MM.1S (cell line): ENCODE results near the gene SRRM2.

Source experiments
- DNase-seq: peaks from one replicate; pipeline ENCODE4 v3.0.0-alpha.2; 2015
- H2AFZ ChIP-seq: fragments of 300-600 bp; sonication (generic); 2 replicates; pipeline ENCODE4 v1.6.0; 2016; ENCODE audit warnings: antibody characterized with exemption, low read length
- H3F3A ChIP-seq: fragments of 300-600 bp; sonication (generic); 2 replicates; pipeline ENCODE4 v1.6.1; 2016; ENCODE audit warnings: mild to moderate bottlenecking, antibody characterized with exemption, low read length, moderate library complexity, mixed read lengths; ENCODE audit not compliant: insufficient read depth
- H3K27ac ChIP-seq: fragments of 300-600 bp; sonication (generic); 2 replicates; pipeline ENCODE4 v1.5.1; 2016; ENCODE audit warnings: mild to moderate bottlenecking, low read length
- H3K27me3 ChIP-seq: fragments of 300-600 bp; sonication (generic); replicated peaks from 2 replicates; pipeline ENCODE4 v1.6.0; 2016; ENCODE audit warnings: low read length; ENCODE audit not compliant: insufficient read depth
- H3K36me3 ChIP-seq: fragments of 300-600 bp; sonication (generic); replicated peaks from 2 replicates; pipeline ENCODE4 v1.6.1; 2016; ENCODE audit warnings: mild to moderate bottlenecking, low read length, mixed read lengths; ENCODE audit not compliant: insufficient read depth
- H3K4me1 ChIP-seq: fragments of 300-600 bp; sonication (generic); 2 replicates; pipeline ENCODE4 v1.6.1; 2016; ENCODE audit warnings: low read length, mixed read lengths
- H3K4me2 ChIP-seq: fragments of 300-600 bp; sonication (generic); 2 replicates; pipeline ENCODE4 v1.6.0; 2016; ENCODE audit warnings: low read depth, low read length
- H3K4me3 ChIP-seq: fragments of 300-600 bp; sonication (generic); 2 replicates; pipeline ENCODE4 v1.5.1; 2016; ENCODE audit warnings: low read length, mixed read lengths
- H3K79me2 ChIP-seq: fragments of 300-600 bp; sonication (generic); 2 replicates; pipeline ENCODE4 v1.6.1; 2016; ENCODE audit warnings: mixed run types, low read length, mixed read lengths
- H3K9ac ChIP-seq: fragments of 300-600 bp; sonication (generic); 2 replicates; pipeline ENCODE4 v1.6.1; 2016; ENCODE audit warnings: low read length, mixed read lengths
- H3K9me2 ChIP-seq: fragments of 300-600 bp; sonication (generic); replicated peaks from 2 replicates; pipeline ENCODE4 v1.6.1; 2016; ENCODE audit warnings: mild to moderate bottlenecking, low read length, mixed read lengths; ENCODE audit not compliant: insufficient read depth
- H3K9me3 ChIP-seq: fragments of 300-600 bp; sonication (generic); replicated peaks from 2 replicates; pipeline ENCODE4 v1.6.1; 2016; ENCODE audit warnings: mild to moderate bottlenecking, low read length, mixed read lengths; ENCODE audit not compliant: insufficient read depth
- H4K20me1 ChIP-seq: fragments of 300-600 bp; sonication (generic); 2 replicates; pipeline ENCODE4 v1.6.1; 2016; ENCODE audit warnings: mild to moderate bottlenecking, low read length, moderate library complexity, mixed read lengths; ENCODE audit not compliant: insufficient read depth
- CTCF ChIP-seq: fragments of 300-600 bp; sonication (generic); IDR thresholded peaks from 2 replicates; pipeline ENCODE4 v1.5.1; 2016; ENCODE audit warnings: antibody characterized with exemption, low read length, mixed read lengths
- EZH2 ChIP-seq: fragments of 300-600 bp; sonication (generic); optimal IDR thresholded peaks from 2 replicates; pipeline ENCODE3; 2017; ENCODE audit warnings: low read depth, mild to moderate bottlenecking, antibody characterized with exemption, low read length, mixed read lengths
- EZH2phosphoT487 ChIP-seq: fragments of 300-600 bp; sonication (generic); IDR thresholded peaks from 2 replicates; pipeline ENCODE4 v1.6.1; 2018; ENCODE audit warnings: antibody characterized with exemption, low read length

Gene SRRM2

DNA sequence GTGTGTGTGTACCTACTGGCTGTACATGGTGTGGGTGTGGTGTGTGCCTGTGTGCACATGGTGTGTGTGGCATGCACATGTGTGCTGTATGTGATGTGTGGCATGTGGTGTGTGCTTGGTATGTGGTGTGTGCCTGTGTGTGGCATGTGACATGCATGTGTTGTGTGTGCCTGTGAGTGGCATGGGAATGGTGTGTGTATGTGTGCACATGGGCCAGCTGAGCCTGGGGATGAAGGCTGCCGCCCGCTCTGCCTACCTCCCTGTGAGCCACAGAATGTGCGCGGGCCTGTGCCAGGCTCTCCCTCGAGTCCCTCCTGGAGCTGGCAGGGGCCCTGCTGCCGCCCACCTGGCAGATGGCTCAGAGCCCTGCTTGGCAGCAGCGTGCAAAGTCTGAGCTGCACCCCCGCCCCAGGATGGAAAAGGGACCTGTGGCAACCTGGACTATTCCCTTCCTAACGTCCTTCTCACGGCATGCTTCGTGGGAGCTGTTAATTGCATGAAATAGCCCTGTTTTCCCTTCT lies 41.7 kb upstream of the SRRM2 start:
- Histone ChIP-seq H3K79me2 (no peaks in the 10 kb centered on the region), H3K4me1 (no peaks in the 10 kb centered on the region), H3K4me2 (no peak overlapping the region), H4K20me1 (no peaks in the 10 kb centered on the region), H3K9ac (no peak overlapping the region), H3K27ac (no peak overlapping the region), H2AFZ (no peak overlapping the region), H3K9me3 (no peaks in the 10 kb centered on the region), H3F3A (no peaks in the 10 kb centered on the region), H3K27me3 (peaks cover 19% of the 10 kb centered on the region), H3K4me3 (no peak overlapping the region), H3K9me2 (no peaks in the 10 kb centered on the region), H3K36me3 (no peaks in the 10 kb centered on the region; the same call in 1 of the 2 replicates)
- no peak for DNase-seq
- TF ChIP-seq EZH2phosphoT487 (no peak), CTCF (no peak), EZH2 (no peak)

- H3K9ac ChIP-seq: no peak overlapping the region
- no peak for TF ChIP-seq EZH2
- TF ChIP-seq CTCF: no peak
- TF ChIP-seq EZH2phosphoT487: no peak
- DNase-seq: no peak
- no peak overlapping the region for H3K4me2 ChIP-seq
- no peak overlapping the region for H3K4me3 ChIP-seq
- H3K36me3 ChIP-seq: no peaks in the 10 kb centered on the region; the same call in 1 of the 2 replicates
- no peak overlapping the region for H3K27ac ChIP-seq
- H3F3A ChIP-seq: no peaks in the 10 kb centered on the region
- no peaks in the 10 kb centered on the region for H3K4me1 ChIP-seq
- H3K9me2 ChIP-seq: no peaks in the 10 kb centered on the region
- peaks cover 26% of the 10 kb centered on the region for H3K27me3 ChIP-seq
- no peaks in the 10 kb centered on the region for H3K9me3 ChIP-seq
- no peaks in the 10 kb centered on the region for H4K20me1 ChIP-seq
- H2AFZ ChIP-seq: no peak overlapping the region
- no peaks in the 10 kb centered on the region for H3K79me2 ChIP-seq
These were observed 40.9 kb upstream of the SRRM2 start for GRCh38 chr16:2711370-2712062.

- no peak overlapping the region for H2AFZ ChIP-seq
- no peaks in the 10 kb centered on the region for H3K4me1 ChIP-seq
- no peaks in the 10 kb centered on the region for H3K9me3 ChIP-seq
- no peaks in the 10 kb centered on the region for H3F3A ChIP-seq
- no peaks in the 10 kb centered on the region for H4K20me1 ChIP-seq
- DNase-seq: no peak
- no peaks in the 10 kb centered on the region for H3K9me2 ChIP-seq
- H3K9ac ChIP-seq: no peak overlapping the region
- H3K4me3 ChIP-seq: no peak overlapping the region
- no peak overlapping the region for H3K27ac ChIP-seq
- H3K36me3 ChIP-seq: no peaks in the 10 kb centered on the region; the same call in 1 of the 2 replicates
- H3K4me2 ChIP-seq: no peak overlapping the region
- no peaks in the 10 kb centered on the region for H3K79me2 ChIP-seq
- H3K27me3 ChIP-seq: peaks cover 32% of the 10 kb centered on the region
- no peak for TF ChIP-seq CTCF
- no peak for TF ChIP-seq EZH2
These were observed 40.4 kb upstream of the SRRM2 start for GRCh38 chr16:2712063-2712441.
